HG02678 (cell line): ENCODE results near the gene GNAI2.
A peak's percentile ranks its signal among the peaks of the same experiment; 100 is the strongest.

Experiments used
- ATAC-seq: cut with Tn5 transposase; IDR thresholded peaks from one replicate; pipeline ENCODE4 v1.9.1; 2021; ENCODE audit warnings: mild to moderate bottlenecking, moderate library complexity; ENCODE audit not compliant: unreplicated experiment

Gene GNAI2

GRCh38 chr3:50235716-50236483 lies at the start of gene GNAI2:
TSS of gene GNAI2 (plus strand) at chr3:50236204. CDS start at chr3:50236336, 132 bp downstream.
- peak; percentile 93 for ATAC-seq

GRCh38 chr3:50187750-50188149 lies 48.3 kb upstream of the GNAI2 start:
- ATAC-seq, result no peak

GRCh38 chr3:50189274-50189673 lies 46.7 kb upstream of the GNAI2 start:
- ATAC-seq, result no peak

- no peak for ATAC-seq
Measured at GRCh38 chr3:50189989-50190388, 46.0 kb upstream of the GNAI2 start.

GRCh38 chr3:50190936-50191660 lies 44.9 kb upstream of the GNAI2 start, which contains the start of gene GNAT1:
TSS of gene GNAT1 (plus strand) at chr3:50191610. CDS start at chr3:50191726, 116 bp downstream.
- ATAC-seq, result no peak

GRCh38 chr3:50192124-50192523 lies 43.9 kb upstream of the GNAI2 start:
- ATAC-seq, result no peak

- ATAC-seq, result no peak
Measured at GRCh38 chr3:50192689-50193141, 43.3 kb upstream of the GNAI2 start.

GRCh38 chr3:50193286-50193685 lies 42.7 kb upstream of the GNAI2 start:
- no peak for ATAC-seq

GRCh38 chr3:50193746-50194127 lies 42.3 kb upstream of the GNAI2 start:
- no peak for ATAC-seq

GRCh38 chr3:50194128-50194902 lies 41.7 kb upstream of the GNAI2 start:
- no peak for ATAC-seq

- ATAC-seq, result no peak
Measured at GRCh38 chr3:50194903-50195500, 41.0 kb upstream of the GNAI2 start.

- ATAC-seq, result no peak
Measured at GRCh38 chr3:50195501-50196252, 40.3 kb upstream of the GNAI2 start.

- ATAC-seq, result no peak
Measured at GRCh38 chr3:50196253-50196801, 39.7 kb upstream of the GNAI2 start.

GRCh38 chr3:50201573-50202315 lies 34.3 kb upstream of the GNAI2 start:
- ATAC-seq, result no peak

- no peak for ATAC-seq
Measured at GRCh38 chr3:50202353-50203112, 33.5 kb upstream of the GNAI2 start.

- no peak for ATAC-seq
Measured at GRCh38 chr3:50203113-50203808, 32.7 kb upstream of the GNAI2 start.

- no peak for ATAC-seq
Measured at GRCh38 chr3:50203809-50204803, 31.9 kb upstream of the GNAI2 start.
